Measurements from ENCODE around the gene EVPLL.
A peak's percentile ranks its signal among the peaks of the same experiment; 100 is the strongest.
"Not testable (repeated sequence)": the region's sequence is repeated elsewhere in the genome, so short reads cannot be mapped to it uniquely, and the experiment has no call there.

EVPLL gene

GRCh38 chr17:18379246-18380146, 1.9 kb downstream of the EVPLL start:
- no peak for DNase-seq

GRCh38 chr17:18380471-18381157, 3.0 kb downstream of the EVPLL start:
- DNase-seq: no peak

GRCh38 chr17:18381158-18381952, 3.8 kb downstream of the EVPLL start:
- no peak for DNase-seq

- DNase-seq: no peak
Observed at GRCh38 chr17:18381953-18382245, 4.3 kb downstream of the EVPLL start.

GRCh38 chr17:18382441-18383078, 5.0 kb downstream of the EVPLL start:
- DNase-seq: no peak

GRCh38 chr17:18383079-18383481, 5.5 kb downstream of the EVPLL start:
- peak; percentile 36 for DNase-seq

- not testable (repeated sequence) for DNase-seq
Observed at GRCh38 chr17:18384271-18384670, 6.7 kb downstream of the EVPLL start.

- not testable (repeated sequence) for DNase-seq
Observed at GRCh38 chr17:18387583-18387982, 10.0 kb downstream of the EVPLL start.

GRCh38 chr17:18388266-18388665, 10.7 kb downstream of the EVPLL start:
- DNase-seq: not testable (repeated sequence)

GRCh38 chr17:18388728-18389127, 11.2 kb downstream of the EVPLL start:
- not testable (repeated sequence) for DNase-seq

GRCh38 chr17:18401872-18402590, 24.5 kb downstream of the EVPLL start:
- not testable (repeated sequence) for DNase-seq

GRCh38 chr17:18403166-18403565, 25.6 kb downstream of the EVPLL start:
- not testable (repeated sequence) for DNase-seq

- DNase-seq: not testable (repeated sequence)
Observed at GRCh38 chr17:18403604-18404003, 26.0 kb downstream of the EVPLL start.

GRCh38 chr17:18408906-18409305, 31.3 kb downstream of the EVPLL start:
- peak; percentile 5 for DNase-seq

GRCh38 chr17:18409321-18409720, 31.7 kb downstream of the EVPLL start:
- DNase-seq: not testable (repeated sequence)

GRCh38 chr17:18410736-18411135, 33.2 kb downstream of the EVPLL start:
- DNase-seq: not testable (repeated sequence)

GRCh38 chr17:18411377-18411864, 33.8 kb downstream of the EVPLL start:
- peak; percentile 19 for DNase-seq

- DNase-seq: not testable (repeated sequence)
Observed at GRCh38 chr17:18412001-18412538, 34.5 kb downstream of the EVPLL start.

GRCh38 chr17:18421521-18421920, 43.9 kb downstream of the EVPLL start:
- DNase-seq: not testable (repeated sequence)

GRCh38 chr17:18422464-18422863, 44.9 kb downstream of the EVPLL start:
- not testable (repeated sequence) for DNase-seq

GRCh38 chr17:18423015-18423414, 45.4 kb downstream of the EVPLL start:
- DNase-seq: not testable (repeated sequence)
